Nucleus accumbens (tissue), 56 donors: ENCODE data around the gene DDA1.
"Not testable (repeated sequence)": the region's sequence is repeated elsewhere in the genome, so short reads cannot be mapped to it uniquely, and the experiment has no call there.

Source experiments
- DNase-seq, 56 donors: peaks; one replicate each; lab custom pipeline; 2025; lab: John Stamatoyannopoulos, UW

DDA1 gene

DNA sequence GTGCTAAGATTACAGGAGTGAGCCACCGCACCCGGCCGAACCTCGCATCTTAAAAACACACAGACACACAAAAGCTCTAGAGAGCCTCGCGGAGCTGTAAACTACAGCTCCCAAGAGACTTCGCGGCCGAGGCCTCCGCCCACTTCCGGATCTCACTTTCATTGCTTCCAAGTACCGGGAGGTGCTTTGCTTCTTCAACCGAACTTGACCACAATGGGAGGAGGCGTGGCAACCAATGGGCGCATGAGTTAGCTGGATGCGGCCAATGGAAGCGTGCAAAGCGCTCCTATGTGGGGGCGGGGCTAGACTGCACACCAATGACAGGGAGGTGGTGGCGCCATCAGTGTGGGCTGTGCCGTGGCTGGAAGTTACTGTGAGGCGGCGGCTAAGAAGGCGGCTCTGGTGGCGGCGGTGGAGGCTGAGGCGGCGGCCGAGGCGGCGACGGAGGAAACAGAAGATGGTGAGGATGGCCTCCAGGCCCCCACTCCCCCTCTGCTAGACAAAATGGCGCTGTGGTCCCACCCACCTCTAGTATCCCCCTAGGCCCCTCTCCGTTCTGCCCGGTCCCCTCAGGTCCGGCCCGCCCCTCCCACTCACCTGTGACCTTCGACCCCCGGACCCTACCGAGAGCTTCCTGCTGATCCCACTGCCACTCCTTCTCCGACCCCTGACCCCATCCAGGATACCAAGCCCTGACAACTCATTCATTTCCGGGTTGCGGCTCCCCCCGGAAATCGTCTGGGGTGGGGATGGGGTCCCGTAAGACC is at the start of gene DDA1:
DDA1 (plus strand) TSS at position 366 of the 767 bp plus-strand sequence; CDS start at position 458, 92 bp downstream.
- DNase-seq, result peak; percentile 82 to 100 (median 99)

DNA sequence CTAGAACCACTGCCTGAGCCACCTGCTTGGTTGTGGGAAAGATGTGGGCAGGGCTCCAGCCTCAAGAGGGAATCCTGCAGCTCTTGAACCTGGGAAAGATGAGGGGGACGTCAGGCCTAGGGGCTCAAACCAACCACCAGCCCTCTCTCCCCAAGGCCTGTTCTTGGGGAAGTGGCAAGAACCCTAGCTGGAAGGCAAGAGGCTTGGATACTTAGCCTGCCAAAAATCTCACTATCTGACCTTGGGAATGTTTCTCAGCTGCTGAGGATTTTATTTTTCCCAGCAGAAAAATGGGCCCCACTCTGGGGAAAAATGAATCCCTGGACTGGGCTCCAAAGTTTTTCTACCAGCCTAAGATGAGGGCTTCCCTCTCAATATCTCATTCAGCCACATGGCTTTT is 49.4 kb upstream of the DDA1 start:
- DNase-seq, result no peak

GRCh38 chr19:17260842-17261325 is 48.5 kb upstream of the DDA1 start:
- peak in 30 of 56 donors; percentile 3 to 70 (median 34) for DNase-seq

- DNase-seq, result no peak
These were observed 46.8 kb upstream of the DDA1 start for GRCh38 chr19:17262557-17262956.

DNA sequence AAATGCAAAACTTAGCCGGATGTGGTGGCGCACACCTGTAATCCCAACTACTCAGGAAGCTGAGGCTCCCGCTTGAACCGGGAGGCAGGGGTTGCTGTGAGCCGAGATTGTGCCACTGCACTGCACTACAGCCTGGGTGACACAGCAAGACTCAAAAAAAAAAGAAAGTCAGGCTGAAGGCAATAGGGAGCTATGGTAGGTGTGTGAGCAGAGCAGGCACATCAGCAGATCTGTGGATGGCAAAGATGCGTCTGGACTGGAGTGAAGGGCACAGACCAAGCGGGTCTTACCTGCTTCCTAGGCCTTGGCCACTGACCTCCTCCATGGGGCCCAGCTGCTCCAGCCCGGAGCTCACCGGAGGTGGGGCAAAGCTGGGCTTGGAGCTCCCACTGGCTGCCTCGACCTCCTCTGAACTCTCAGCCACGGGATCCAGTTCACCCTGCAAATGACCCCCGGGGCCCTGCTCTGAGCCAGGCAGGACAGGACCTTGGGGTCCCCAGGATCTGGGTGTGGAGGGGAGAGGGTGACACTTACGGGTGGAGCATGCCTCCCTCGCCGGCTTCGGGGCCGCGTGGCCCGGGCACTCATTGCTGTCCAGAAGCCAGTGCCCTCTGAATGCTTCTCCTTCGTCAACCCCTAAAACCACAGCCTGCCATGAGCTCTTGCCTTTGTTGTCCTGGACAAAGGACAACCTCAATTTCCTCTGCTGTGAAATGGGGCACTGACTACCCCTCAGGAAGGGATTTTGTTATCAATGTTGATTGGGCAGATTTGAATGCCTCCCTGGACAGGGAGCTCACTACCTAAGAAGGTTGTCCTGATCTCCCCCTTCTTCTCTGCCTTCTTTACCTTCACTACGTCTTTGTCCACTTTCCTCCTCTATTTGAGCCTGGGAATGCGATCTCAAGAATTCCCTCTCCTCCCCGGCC is 45.4 kb upstream of the DDA1 start:
- no peak for DNase-seq

GRCh38 chr19:17264641-17264979 is 44.8 kb upstream of the DDA1 start, which contains the start of gene USHBP1:
TSS of gene USHBP1 (minus strand) at chr19:17264745. CDS start at chr19:17264299, 446 bp downstream.
- no peak for DNase-seq

- DNase-seq, result no peak
These were observed 43.3 kb upstream of the DDA1 start for GRCh38 chr19:17266026-17266425.

- peak in 1 of 56 donors; percentile 29 for DNase-seq
These were observed 42.8 kb upstream of the DDA1 start for GRCh38 chr19:17266589-17266974.

DNA sequence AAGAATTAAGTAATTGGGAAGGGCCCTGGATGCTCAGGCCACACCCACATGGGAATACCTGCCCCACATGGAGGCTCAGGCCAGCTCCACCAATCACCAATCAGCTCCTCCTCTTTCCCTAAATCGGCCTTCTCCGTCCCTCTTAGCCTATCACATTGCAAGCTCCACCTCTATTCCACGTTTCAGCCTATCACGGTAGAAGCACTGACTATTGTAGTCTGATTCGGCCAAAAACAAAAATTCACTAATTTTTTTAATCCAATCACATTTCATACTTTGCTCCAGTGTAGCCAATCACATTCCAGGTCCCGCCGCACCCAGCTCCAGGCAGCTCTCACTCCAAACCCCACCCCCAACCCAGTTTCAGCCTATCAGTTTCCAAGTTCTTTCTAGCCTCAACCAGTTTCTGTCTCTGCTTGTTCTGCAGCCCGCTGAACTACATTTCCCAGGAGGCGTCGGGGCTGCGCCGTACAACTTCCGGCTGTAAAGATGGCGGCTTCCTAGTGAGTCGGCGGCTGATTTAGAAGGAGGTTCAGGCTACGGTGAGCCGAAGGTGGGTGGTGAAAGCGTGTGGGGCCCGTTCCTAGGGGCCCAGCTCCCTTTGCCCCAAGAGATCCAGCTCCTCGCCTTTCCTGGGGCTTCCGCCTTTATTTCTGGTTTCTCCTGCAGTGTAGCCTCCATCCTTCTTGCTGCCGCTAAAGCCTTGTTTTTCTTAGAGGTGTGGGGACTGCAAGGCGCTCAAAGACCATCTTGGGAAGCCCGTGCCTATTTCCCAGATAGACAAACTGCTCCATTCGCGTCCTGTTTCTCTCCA is 42.2 kb upstream of the DDA1 start, which contains the start of gene BABAM1:
BABAM1 (plus strand) TSS at position 469 of the 814 bp plus-strand sequence. CDS start 1,364 bp downstream, outside the sequence.
- peak; percentile 81 to 99 (median 96) for DNase-seq

- DNase-seq, result no peak
These were observed 40.6 kb upstream of the DDA1 start for GRCh38 chr19:17268754-17269153.

DNA sequence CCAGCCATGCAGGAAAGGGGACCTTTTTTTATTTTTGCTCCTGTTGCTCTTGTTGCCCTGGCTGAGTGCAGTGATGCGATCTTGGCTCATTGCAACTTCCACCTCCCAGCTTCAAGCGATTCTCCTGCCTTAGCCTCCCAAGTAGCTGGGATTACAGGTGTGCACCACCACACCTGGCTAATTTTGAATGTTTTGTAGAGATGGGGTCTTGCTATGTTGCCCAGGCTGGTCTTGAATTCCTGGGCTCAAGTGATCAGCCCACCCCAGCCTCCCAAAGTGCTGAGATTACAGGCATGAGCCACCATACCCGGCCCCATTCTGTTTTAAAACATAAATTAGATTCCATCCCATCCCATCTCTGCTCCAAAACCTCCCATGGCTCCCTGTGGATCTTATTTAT is 34.5 kb upstream of the DDA1 start:
- DNase-seq, result not testable (repeated sequence)

- DNase-seq, result no peak
These were observed 33.8 kb upstream of the DDA1 start for GRCh38 chr19:17275441-17276175.

- DNase-seq, result no peak
These were observed 29.9 kb upstream of the DDA1 start for GRCh38 chr19:17279436-17279835.

DNA sequence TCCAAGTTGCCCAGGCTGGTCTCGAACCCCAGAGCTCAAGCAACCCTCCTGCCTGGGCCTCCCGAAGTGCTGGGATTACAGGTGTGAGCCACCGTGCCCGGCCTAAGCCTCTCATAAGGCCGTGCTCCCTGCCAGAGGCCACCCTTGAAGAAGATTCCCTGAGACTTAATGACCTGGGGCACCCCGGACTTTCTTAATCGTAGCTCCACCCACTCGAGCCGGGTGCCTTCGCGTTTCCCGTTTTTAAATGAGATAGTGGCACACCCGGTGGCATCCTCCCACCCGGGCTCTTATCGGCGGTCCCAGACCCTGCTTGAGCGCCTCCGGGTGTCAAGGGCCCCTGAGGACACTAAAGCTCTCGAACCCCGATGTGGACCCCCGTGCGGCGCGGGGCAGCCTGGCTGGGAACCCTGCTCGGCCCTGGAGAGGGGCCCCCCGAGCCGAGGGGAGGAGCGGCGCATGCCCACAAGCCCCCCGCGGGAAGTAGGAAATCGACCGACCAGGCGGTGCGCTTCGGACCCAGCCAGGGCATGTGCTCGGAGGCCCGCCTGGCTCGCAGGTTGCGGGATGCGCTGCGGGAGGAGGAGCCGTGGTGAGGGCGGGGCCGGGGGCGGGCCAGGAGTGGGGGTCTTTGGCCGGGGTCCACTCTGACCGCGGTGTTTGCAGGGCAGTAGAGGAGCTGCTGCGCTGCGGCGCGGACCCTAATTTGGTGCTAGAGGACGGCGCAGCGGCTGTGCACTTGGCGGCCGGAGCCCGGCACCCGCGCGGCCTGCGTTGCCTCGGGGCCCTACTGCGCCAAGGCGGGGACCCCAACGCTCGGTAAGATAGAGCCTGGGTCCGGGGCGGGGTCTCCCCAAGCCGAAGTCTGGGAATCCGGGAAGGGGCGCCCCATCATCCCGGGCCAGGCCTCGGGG is 27.7 kb upstream of the DDA1 start, which contains the start of gene ANKLE1:
ANKLE1 (plus strand) TSS at position 511 of the 914 bp plus-strand sequence; CDS start at position 531, 20 bp downstream.
- DNase-seq, result peak in 11 of 56 donors; percentile 0 to 55 (median 12)

DNA sequence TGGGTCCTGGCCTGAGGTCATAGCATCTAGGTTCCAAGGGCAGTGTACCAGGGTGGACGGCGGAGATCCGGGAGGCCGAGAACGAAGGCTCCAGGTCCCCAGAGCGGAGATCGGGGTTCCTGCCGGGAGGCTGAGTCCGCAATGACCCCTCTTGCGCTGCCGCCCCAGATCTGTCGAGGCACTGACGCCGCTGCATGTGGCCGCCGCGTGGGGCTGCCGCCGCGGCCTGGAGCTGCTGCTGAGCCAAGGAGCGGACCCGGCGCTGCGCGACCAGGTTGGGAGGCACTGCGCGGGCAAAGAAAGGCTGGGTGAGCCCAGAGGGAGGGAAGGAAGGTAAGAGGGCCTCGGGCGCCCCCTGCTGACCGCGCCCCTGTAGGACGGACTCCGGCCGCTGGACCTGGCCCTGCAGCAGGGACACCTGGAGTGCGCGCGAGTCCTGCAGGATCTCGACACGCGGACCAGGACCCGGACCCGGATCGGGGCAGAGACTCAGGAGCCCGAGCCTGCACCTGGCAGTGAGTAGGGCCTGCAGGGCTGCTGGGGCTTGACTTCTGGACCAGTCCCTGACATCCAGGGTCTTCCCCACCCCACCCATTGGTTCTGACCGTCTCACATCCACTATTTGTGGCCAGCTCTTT is 26.8 kb upstream of the DDA1 start:
- DNase-seq, result peak in 48 of 56 donors; percentile 7 to 80 (median 40)

DNA sequence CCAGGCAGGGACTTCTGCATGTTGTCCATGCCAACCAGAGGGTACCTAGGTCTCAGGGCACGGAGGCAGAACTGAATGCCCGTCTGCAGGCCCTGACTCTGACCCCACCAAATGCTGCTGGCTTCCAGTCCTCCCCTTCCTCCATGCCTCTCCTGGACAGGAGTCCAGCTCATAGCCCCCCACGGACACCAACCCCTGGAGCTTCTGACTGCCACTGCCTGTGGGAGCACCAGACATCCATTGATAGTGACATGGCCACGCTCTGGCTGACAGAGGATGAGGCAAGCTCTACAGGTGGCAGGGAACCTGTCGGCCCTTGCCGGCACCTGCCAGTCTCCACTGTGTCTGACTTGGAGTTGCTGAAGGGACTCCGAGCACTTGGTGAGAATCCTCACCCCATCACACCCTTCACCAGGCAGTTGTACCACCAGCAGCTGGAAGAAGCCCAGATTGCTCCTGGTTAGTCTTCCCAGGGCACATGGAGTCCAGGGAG is 25.8 kb upstream of the DDA1 start:
- DNase-seq, result no peak

GRCh38 chr19:17285415-17286135 is 23.8 kb upstream of the DDA1 start:
- DNase-seq, result no peak
